HCT116 (cell line): Measurements from ENCODE around the gene NRCAM.

Source experiments
- ELF1 ChIP-seq: IDR thresholded peaks from 2 replicates; pipeline ENCODE4 v1.6.1; 2012; ENCODE audit warnings: low read depth, borderline replicate concordance
- MAX ChIP-seq: IDR thresholded peaks from 2 replicates; pipeline ENCODE4 v1.6.1; 2012
- RAD21 ChIP-seq: IDR thresholded peaks from 2 replicates; pipeline ENCODE4 v1.6.1; 2012; ENCODE audit warnings: low read depth, mild to moderate bottlenecking
- TF ChIP-seq, protein P1 (sequence below), 3 experiments: fragments of 200-600 bp in 1 of 3; sonication (generic) in 1 of 3; IDR thresholded peaks in 2 of 3; conservative IDR thresholded peaks in 1 of 3; 2 replicates each; pipeline ENCODE4 v1.5.1; 2012 to 2017; ENCODE audit warnings: low read depth in 2 of 3, low read length in 2 of 3, antibody characterized with exemption in 1 of 3, borderline replicate concordance in 1 of 3, control low read depth in 1 of 3, mild to moderate bottlenecking in 1 of 3, mixed read lengths in 1 of 3, mixed run types in 1 of 3, moderate library complexity in 1 of 3; ENCODE audit not compliant: insufficient read depth in 1 of 3

DNA sequence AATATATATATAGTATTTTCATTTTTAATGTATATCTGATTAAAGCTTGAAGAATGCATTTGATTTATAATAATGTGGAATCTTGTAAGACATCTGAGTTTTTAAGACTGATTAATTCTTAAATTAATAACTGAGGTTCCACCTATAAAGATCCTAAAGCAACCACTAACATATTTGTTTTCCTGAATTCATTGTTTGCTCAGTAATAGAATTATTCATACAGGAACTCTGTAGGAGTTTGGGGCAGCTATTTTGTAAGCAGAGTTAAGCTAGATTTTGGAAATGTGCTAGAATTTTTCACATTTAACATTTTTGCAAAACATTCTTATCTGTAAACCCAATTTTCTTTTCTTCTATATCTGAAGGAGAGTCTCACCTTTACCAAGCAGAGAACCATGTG is 88.9 kb downstream of the NRCAM start:
- no peak for TF ChIP-seq MAX
- TF ChIP-seq ELF1 = no peak
- no peak for TF ChIP-seq RAD21
- TF ChIP-seq, protein P1, sequence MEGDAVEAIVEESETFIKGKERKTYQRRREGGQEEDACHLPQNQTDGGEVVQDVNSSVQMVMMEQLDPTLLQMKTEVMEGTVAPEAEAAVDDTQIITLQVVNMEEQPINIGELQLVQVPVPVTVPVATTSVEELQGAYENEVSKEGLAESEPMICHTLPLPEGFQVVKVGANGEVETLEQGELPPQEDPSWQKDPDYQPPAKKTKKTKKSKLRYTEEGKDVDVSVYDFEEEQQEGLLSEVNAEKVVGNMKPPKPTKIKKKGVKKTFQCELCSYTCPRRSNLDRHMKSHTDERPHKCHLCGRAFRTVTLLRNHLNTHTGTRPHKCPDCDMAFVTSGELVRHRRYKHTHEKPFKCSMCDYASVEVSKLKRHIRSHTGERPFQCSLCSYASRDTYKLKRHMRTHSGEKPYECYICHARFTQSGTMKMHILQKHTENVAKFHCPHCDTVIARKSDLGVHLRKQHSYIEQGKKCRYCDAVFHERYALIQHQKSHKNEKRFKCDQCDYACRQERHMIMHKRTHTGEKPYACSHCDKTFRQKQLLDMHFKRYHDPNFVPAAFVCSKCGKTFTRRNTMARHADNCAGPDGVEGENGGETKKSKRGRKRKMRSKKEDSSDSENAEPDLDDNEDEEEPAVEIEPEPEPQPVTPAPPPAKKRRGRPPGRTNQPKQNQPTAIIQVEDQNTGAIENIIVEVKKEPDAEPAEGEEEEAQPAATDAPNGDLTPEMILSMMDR (IDR thresholded peaks at IDR 0.05 in 2 of 3, conservative IDR thresholded peaks at IDR 0.05 in 1 of 3; ENCODE audit: borderline replicate concordance in 1 of 3, insufficient read depth in 1 of 3, low read depth in 2 of 3, low read length in 2 of 3) = no peak
